ENCODE results near the gene DNAJB2.
A peak's percentile ranks its signal among the peaks of the same experiment; 100 is the strongest.

Gene DNAJB2

GRCh38 chr2:219247678-219248642 is 31.2 kb upstream of the DNAJB2 start:
- Histone ChIP-seq H2AFZ (no peak overlapping the region), H3K79me2 (no peaks in the 10 kb centered on the region), H3K36me3 (ENCODE audit: control insufficient read depth, insufficient read depth, low read length) (no peaks in the 10 kb centered on the region), H3K27me3 (ENCODE audit: control insufficient read depth, insufficient read depth, low read length) (no peaks in the 10 kb centered on the region), H3K27ac (no peak overlapping the region), H3K4me1 (peaks cover 30% of the 10 kb centered on the region), H3K9ac (no peak overlapping the region), H3K4me3 (ENCODE audit: low read depth, low read length) (no peak overlapping the region), H3K4me2 (ENCODE audit: low read length) (no peak overlapping the region), H3K9me3 (ENCODE audit: control insufficient read depth, low read length) (no peaks in the 10 kb centered on the region)
- TF ChIP-seq CTCF (IDR thresholded peaks at IDR 0.05), result no peak

- no peak overlapping the region for H3K4me3 ChIP-seq (ENCODE audit: low read depth, low read length)
Measured at GRCh38 chr2:219248845-219249202, 30.3 kb upstream of the DNAJB2 start.

GRCh38 chr2:219249203-219249980 is 29.8 kb upstream of the DNAJB2 start:
- Histone ChIP-seq H3K4me1 (peaks cover 30% of the 10 kb centered on the region), H3K36me3 (ENCODE audit: control insufficient read depth, insufficient read depth, low read length) (no peaks in the 10 kb centered on the region), H2AFZ (no peak overlapping the region), H3K4me2 (ENCODE audit: low read length) (peak overlapping the region; percentile 51), H3K79me2 (peaks cover 2% of the 10 kb centered on the region), H3K9ac (no peak overlapping the region), H3K27me3 (ENCODE audit: control insufficient read depth, insufficient read depth, low read length) (no peaks in the 10 kb centered on the region), H3K9me3 (ENCODE audit: control insufficient read depth, low read length) (no peaks in the 10 kb centered on the region), H3K4me3 (ENCODE audit: low read depth, low read length) (peak overlapping the region; percentile 28), H3K27ac (peak overlapping the region; percentile 74)
- no peak for TF ChIP-seq CTCF (IDR thresholded peaks at IDR 0.05)

More at GRCh38 chr2:219248845-219249202, 30.3 kb upstream of the DNAJB2 start:
- Histone ChIP-seq H3K4me2 (ENCODE audit: low read length) (no peak overlapping the region), H3K9ac (no peak overlapping the region), H3K27me3 (ENCODE audit: control insufficient read depth, insufficient read depth, low read length) (no peaks in the 10 kb centered on the region), H3K36me3 (ENCODE audit: control insufficient read depth, insufficient read depth, low read length) (no peaks in the 10 kb centered on the region), H2AFZ (no peak overlapping the region), H3K9me3 (ENCODE audit: control insufficient read depth, low read length) (no peaks in the 10 kb centered on the region), H3K4me1 (peaks cover 28% of the 10 kb centered on the region), H3K27ac (peak overlapping the region; percentile 74), H3K79me2 (peaks cover 2% of the 10 kb centered on the region)
- TF ChIP-seq CTCF (IDR thresholded peaks at IDR 0.05), result no peak

- Histone ChIP-seq H3K9ac (no peak overlapping the region), H2AFZ (no peak overlapping the region), H3K4me2 (ENCODE audit: low read length) (peak overlapping the region; percentile 38), H3K4me3 (ENCODE audit: low read depth, low read length) (peak overlapping the region; percentile 28), H3K36me3 (ENCODE audit: control insufficient read depth, insufficient read depth, low read length) (no peaks in the 10 kb centered on the region), H3K9me3 (ENCODE audit: control insufficient read depth, low read length) (no peaks in the 10 kb centered on the region), H3K79me2 (peaks cover 2% of the 10 kb centered on the region), H3K4me1 (peaks cover 34% of the 10 kb centered on the region), H3K27me3 (ENCODE audit: control insufficient read depth, insufficient read depth, low read length) (no peaks in the 10 kb centered on the region), H3K27ac (peak overlapping the region; percentile 74)
- TF ChIP-seq CTCF (IDR thresholded peaks at IDR 0.05), result no peak
Measured at GRCh38 chr2:219250049-219250781, 29.0 kb upstream of the DNAJB2 start.
